NCI-H2107 treated with DMSO at 0.1 percent for 48 hours (cell line): Measurements from ENCODE around the gene BGLAP.
"Not testable (repeated sequence)": the region's sequence is repeated elsewhere in the genome, so short reads cannot be mapped to it uniquely, and the experiment has no call there.

Source experiments
- DNase-seq: peaks from one replicate; lab custom pipeline; 2025; ENCODE audit not compliant: unreplicated experiment; lab: John Stamatoyannopoulos, UW

BGLAP gene

DNA sequence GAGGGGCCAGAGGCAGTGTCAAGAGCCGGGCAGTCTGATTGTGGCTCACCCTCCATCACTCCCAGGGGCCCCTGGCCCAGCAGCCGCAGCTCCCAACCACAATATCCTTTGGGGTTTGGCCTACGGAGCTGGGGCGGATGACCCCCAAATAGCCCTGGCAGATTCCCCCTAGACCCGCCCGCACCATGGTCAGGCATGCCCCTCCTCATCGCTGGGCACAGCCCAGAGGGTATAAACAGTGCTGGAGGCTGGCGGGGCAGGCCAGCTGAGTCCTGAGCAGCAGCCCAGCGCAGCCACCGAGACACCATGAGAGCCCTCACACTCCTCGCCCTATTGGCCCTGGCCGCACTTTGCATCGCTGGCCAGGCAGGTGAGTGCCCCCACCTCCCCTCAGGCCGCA is at the start of gene BGLAP:
Gene BGLAP, plus strand, starts transcription at position 259 of the 400 bp plus-strand sequence. Its CDS starts 48 bp downstream, at position 307.
- DNase-seq, result no peak

GRCh38 chr1:156193208-156193487 is 48.8 kb upstream of the BGLAP start:
- no peak for DNase-seq

DNA sequence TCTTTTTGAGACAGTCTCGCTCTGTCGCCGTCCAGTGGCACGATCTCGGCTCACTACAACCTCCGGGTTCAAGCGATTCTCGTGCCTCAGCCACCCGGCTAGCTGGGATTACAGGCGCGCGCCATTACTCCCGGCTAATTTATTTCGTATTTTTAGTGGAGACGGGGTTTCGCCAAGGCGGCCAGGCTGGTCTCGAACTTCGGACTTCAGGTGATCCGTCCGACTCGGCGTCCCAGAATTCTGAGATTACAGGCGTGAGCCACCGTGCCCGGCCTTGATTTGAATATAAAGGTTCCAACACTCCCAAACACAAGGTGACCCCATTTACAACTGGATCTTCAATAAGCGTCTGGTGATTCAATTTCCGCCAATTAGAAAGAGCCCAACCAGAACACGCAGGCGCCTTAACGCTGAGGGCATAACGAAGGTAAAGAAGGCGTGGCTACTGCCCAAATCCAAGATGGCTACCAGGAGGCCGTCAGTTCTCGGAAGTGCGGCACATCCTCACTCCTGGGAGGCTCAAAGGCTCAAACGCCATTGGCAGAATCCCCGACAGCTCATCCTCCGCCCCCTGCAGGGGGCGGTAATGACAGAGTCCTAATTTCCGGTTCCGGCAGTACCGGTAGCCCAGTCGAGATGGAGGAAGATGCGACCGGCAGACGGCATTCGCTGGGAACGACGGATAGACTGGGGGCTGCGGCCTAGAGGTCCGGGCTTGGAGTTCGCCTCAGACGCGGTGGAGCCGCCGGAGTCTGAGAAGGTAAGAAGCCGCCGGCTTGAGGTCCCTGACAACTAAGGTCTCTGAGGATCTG is 48.3 kb upstream of the BGLAP start, which contains the start of gene SLC25A44:
Gene SLC25A44, plus strand, starts transcription at position 617 of the 812 bp plus-strand sequence. CDS start 5,744 bp downstream, outside the sequence.
- DNase-seq, result peak; percentile 99

DNA sequence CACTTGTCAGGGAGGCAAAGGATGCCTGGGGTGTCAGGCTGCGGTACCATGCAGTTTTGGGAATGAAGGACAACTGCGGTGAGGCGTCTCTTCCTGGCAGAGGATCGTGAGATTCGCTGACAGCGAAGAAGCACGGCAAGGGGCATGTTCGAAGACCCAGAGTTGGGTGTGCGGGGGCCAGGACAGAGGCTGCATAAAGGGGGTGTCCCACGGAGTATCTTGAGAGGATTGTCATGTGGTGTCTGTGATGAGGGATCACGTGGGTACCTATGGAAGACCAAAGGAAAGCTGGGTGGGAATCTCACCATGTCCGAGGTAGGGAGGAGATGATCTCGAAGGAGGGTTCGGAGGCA is 47.7 kb upstream of the BGLAP start:
- no peak for DNase-seq

GRCh38 chr1:156195853-156196252 is 46.1 kb upstream of the BGLAP start:
- DNase-seq, result no peak

DNA sequence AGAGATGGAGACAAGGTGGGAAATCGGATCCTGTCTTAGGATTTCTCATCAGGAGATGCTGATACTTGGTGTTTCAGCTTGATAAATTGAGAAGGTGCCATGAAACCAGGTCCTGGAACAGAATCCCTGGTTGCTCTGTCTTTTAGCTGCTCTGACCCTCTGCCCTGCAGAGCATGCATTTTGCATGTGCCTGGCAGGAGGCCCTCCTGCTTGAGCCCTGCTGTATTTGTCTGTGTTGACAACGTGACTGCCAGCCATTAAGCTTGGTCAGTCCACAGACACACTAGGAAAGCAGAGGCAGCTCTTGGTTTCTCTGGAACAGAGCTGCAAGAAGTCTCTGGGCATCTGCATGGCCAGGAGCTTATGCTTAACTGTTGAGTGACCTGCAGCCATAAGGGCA is 45.5 kb upstream of the BGLAP start:
- no peak for DNase-seq

- no peak for DNase-seq
Measured at GRCh38 chr1:156198831-156199349, 43.1 kb upstream of the BGLAP start.

GRCh38 chr1:156200044-156200443 is 41.9 kb upstream of the BGLAP start:
- no peak for DNase-seq

DNA sequence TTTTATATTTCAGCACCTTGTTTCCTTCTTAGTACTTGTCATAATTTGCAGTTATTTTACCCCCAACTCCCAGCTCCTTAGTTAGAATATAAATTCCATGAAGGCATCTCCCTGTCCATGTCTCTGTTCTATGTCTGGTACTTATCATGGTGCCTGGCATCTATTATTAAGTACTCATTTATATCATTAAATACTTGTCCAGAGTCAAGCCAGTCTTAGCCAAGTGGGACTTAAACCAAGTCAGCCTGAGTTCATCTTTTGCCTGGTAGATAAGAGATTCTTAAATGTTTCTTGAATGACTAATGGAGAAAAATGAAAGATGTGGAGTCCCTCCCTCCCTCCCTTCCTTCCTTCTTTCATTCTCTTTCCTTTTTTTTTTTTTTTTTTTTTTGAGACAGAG is 38.7 kb upstream of the BGLAP start:
- no peak for DNase-seq

DNA sequence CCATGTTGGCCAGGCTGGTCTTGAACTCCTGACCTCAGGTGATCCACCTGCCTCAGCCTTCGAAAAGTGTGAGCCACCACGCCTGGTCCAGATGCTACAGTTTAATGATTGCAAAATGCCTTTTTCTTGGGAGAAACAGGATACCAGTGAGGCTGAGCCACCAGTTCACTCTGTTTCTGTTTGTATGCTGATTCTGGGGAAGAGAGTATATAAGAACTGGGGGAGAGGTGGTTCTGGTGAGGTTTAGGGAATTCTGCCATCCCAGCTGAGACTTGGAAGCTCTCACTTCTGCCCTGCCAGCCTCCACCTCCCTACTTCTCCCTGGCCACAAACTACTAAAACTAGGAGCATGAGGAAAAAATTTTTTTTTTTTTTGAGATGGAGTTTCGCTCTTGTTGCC is 37.3 kb upstream of the BGLAP start:
- no peak for DNase-seq

DNA sequence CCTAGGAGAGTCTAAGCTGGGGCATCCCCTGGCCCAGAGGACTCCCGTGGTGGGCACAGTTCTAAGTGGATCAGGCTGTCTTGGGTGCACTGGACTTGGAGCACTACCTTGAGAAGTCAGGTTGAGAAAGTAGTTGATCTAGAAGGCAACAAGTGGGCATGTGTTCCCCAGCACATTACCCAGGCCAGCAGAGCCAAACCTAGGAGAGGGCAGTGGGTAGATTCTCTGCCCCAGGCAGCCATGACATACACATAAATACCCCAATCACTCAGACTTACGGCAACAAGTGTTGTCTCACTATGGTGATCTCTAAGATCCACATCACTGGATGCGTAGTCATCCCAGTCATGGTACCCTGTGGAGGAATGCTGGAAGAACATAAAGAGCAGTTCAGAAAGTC is 30.7 kb upstream of the BGLAP start:
- no peak for DNase-seq

DNA sequence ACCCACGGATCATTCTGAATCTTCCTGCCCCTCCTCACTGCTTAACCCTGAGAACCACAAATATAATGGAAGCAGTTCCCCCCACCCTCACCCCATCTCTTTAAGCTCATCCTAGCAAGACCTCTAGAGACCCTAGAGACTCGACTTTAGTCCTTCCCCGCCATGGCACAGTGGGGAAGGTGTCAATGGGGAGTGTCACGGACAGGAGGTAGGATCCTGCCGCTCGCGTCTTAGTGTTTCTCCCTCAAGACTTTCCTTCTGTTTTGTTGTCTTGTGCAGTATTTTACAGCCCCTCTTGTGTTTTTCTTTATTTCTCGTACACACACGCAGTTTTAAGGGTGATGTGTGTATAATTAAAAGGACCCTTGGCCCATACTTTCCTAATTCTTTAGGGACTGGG is 29.9 kb upstream of the BGLAP start:
- no peak for DNase-seq

DNA sequence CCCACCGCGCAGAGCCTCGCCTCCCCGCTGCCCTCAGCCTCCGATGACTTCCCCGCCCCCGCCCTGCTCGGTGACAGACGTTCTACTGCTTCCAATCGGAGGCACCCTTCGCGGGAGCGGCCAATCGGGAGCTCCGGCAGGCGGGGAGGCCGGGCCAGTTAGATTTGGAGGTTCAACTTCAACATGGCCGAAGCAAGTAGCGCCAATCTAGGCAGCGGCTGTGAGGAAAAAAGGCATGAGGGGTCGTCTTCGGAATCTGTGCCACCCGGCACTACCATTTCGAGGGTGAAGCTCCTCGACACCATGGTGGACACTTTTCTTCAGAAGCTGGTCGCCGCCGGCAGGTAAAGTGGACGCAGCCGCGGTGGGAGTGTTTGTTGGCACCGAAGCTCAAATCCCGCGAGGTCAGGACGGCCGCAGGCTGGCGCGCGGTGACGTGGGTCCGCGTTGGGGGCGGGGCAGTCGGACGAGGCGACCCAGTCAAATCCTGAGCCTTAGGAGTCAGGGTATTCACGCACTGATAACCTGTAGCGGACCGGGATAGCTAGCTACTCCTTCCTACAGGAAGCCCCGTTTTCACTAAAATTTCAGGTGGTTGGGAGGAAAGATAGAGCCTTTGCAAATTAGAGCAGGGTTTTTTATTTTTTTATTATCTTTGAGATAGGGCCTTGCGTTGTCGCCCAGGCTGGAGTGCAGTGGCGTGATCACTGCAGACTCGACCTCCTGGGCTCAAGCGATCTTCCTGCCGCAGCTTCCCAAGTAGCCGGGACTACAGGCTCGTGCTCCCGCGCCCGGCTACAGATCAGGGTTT is 28.9 kb upstream of the BGLAP start, which contains the start of gene PMF1:
Gene PMF1, plus strand, starts transcription at position 175 of the 811 bp plus-strand sequence. Its CDS starts 9 bp downstream, at position 184.
- peak; percentile 94 for DNase-seq

DNA sequence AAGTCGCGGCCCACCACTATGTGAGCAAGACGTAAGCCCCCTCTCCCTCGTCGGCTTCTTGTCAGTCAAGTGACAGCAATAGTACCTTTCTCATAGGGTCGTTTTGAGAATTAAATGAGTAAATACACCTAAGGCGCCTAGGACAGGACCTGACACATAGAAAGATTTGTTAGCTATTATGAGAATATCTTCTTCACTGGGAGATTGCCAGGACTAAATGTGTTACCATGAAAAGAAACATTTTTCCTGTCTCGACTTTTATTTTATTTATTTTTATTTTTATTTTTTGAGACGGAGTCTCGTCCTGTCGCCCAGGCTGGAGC is 28.4 kb upstream of the BGLAP start:
- no peak for DNase-seq

DNA sequence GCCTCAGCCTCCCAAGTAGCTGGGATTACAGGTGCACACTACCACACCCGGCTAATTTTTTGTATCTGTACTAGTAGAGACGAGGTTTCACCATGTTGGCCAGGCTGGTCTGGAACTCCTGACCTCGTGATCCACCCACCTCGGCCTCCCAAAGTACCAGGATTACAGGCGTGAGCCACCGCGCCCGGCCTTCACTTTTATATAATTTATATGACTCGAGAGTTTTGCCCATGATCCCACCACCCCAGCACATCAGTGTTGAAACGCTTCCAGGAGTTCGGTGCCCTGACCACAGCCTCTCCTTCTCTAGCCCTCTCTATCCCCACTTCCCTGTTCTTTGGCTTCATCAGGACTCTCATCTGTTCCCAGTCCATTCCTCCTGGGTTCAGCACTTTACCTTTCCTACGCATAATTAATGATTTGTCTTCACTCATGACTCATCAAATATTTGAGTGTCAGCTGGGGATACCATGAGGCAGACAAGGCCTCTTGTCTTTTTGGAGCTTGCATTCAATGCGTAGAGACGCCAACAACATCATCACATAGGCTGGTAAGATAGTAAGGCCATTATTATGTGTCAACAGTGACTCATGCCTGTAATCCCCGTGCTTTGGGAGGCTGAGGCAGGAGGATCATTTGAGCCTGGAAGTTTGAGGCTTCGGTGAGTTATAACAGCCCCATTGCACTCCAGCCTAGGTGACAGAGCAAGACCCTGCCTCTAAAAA is 27.8 kb upstream of the BGLAP start:
- DNase-seq, result no peak

DNA sequence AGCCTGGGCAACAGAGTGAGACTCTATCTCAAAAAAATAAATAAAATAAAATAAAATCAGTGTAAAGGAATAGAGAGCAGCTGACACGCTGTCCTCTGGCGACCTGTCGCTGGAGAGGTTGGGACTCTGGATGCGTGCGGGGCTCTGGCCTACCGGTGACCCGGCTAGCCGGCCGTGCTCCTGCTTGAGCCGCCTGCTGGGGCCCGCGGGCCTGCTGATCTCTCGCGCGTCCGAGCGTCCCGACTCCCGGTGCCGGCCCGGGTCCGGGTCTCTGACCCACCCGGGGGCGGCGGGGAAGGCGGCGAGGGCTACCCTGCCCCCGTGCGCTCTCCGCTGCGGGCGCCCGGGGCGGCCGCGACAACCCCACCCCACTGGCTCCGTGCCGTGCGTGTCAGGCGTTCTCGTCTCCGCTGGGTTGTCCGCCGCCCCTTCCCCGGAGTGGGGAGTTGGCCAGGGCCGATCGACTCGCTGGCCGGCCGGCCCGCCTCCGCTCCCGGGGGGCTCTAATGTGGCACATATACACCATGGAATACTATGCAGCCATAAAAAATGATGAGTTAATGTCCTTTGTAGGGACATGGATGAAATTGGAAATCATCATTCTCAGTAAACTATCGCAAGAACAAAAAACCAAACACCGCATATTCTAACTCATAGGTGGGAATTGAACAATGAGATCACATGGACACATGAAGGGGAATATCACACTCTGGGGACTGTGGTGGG is 25.5 kb upstream of the BGLAP start:
- DNase-seq, result not testable (repeated sequence)

DNA sequence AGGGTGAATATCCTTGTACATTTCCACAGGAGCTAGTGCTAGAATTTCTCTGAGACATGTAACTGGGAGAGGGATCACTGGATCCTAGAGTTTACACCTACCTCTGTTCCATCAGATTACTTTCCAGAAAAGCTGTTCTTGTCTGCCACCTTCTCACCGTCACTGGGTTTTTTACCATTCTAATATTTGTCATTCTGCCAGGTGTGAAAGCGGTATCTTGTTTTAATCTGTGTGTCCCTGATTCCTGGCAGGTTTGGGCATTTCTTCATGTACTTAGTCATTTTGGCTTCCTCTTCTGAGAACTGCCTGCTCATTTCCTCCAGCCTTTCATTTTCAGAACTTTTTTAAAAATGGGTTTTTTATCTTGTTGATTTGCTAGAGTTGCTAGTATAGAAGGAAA is 24.1 kb upstream of the BGLAP start:
- DNase-seq, result no peak

DNA sequence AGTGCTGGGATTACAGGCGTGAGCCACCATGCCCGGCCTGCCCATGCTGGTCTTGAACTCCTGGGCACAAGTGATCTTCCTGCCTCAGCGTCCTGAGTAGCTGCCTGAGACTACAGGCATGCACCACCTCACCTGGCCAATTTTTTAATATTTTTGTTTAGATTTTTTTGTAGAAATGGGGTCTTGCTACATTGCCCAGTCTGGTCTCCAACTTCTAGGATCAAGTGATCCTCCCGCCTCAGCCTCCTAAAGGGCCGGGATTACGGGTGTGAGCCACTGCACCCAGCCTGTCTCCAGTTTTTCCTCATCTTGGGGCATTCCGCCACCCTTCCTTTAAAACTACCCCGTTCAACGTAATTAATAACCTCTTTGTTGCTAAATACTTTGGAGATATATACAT is 21.8 kb upstream of the BGLAP start:
- no peak for DNase-seq

GRCh38 chr1:156221986-156222692 is 19.8 kb upstream of the BGLAP start:
- DNase-seq, result no peak

DNA sequence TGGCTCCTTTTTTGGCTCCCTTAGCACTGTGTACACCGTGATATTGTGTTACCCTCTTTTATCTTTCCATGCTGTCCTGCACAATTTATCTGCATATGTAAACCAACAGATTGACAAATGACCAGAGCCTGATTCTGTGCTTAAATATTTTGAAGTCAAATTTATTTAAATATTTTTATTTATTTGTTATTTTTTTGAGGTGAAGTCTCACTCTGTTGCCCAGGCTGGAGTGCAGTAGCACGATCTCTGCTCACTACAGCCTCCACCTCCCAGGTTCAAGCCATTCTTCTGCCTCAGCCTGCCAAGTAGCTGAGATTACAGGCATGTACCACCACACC is 16.3 kb upstream of the BGLAP start:
- no peak for DNase-seq
